ENCODE measurements around the gene DDN. TPM values are rescaled to one million over a fixed set of nuclear protein-coding genes. Genes with fewer than 3 reads are reported as not detected.

Gene DDN
- total and polyA plus RNA-seq, 10 of the 15 experiments (the other 5 are each of a cell fraction or from before 2014, with no cell fraction given) = 0.10 to 13.4 (median 3.7) TPM

DNA sequence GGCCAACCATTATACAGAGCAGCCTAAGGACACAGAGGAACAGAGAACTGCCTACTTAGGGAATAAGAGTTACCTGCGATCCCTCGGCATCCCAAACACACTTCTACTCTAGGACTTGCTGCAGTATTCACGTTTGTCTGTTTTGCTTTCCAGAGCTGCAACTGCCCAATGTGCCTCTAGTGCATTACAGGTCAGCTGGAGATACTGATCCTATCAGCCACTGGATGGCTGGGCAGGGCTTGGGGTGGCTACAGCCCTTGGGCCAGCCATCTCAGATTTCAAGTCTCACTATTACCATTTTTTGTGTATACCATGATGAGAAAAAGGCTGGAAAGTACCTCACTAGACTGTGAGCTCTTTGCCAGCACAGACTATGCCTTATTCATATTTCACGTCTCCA lies 46.5 kb downstream of the DDN start:
- in situ Hi-C loops (cut with MboI) = no loop called here
- ATAC-seq = no peak
- WGBS (ENCODE audit: insufficient coverage, insufficient replicate concordance, low lambda C conversion rate, missing lambda C conversion rate) = 99% methylated on average over 4 of the region's 4 CpGs
- POLR2A ChIA-PET = interaction anchor here (1.1 to 8.1 kb wide), 4 partner anchors 10 to 177 kb away, joined by 3 to 86 read pairs (median 4); partner anchors contain the start of gene WNT10B
- Histone ChIP-seq H3K27me3 (replicated peaks in 1 of 2; ENCODE audit: control insufficient read depth in 2 of 2, insufficient read depth in 2 of 2, low read length in 1 of 2) (no peaks in the 10 kb centered on the region), H3K4me2 (ENCODE audit: control insufficient read depth, insufficient read depth) (no peak overlapping the region), H3K4me1 (ENCODE audit: control insufficient read depth, insufficient read depth, low read length) (peaks cover 9% of the 10 kb centered on the region), H3K9ac (ENCODE audit: control insufficient read depth, insufficient read depth, low read length) (no peak overlapping the region), H3K27ac (ENCODE audit: control insufficient read depth, insufficient read depth) (no peak overlapping the region), H3K9me3 (replicated peaks; ENCODE audit: control insufficient read depth, insufficient read depth, low read length) (no peaks in the 10 kb centered on the region), H2AFZ (ENCODE audit: control insufficient read depth, low read depth, low read length) (no peak overlapping the region), H3K4me3 (no peak overlapping the region), H4K20me1 (ENCODE audit: control insufficient read depth, insufficient read depth) (no peaks in the 10 kb centered on the region), H3K79me2 (ENCODE audit: control insufficient read depth, insufficient read depth, low read length) (peaks cover 51% of the 10 kb centered on the region), H3K36me3 (ENCODE audit: control insufficient read depth in 2 of 2, insufficient read depth in 2 of 2, low read length in 1 of 2) (peaks cover 3 to 11% of the 10 kb centered on the region in 2 experiments)
- SMC1A ChIA-PET (ENCODE audit: uncharacterized antibody, unreplicated experiment) = interaction anchor here (0.9 to 1.6 kb wide), 8 partner anchors 8 to 49 kb away, joined by 3 to 6 read pairs (median 4); partner anchors contain the start of genes FKBP11 and WNT1
- BruUV-seq (replicated peaks) = no TSS peak
- intact Hi-C loops (cut with micrococcal nuclease; ENCODE audit: unreplicated experiment) = no loop called here
- RAD21 ChIA-PET (ENCODE audit: unreplicated experiment) = interaction anchor here (1.0 to 2.2 kb wide), 7 partner anchors 13 to 100 kb away, joined by 3 to 7 read pairs (median 5); partner anchors contain the start of genes DDX23, RND1 and WNT10B
- CTCF ChIA-PET = interaction anchor here (0.8 to 5.6 kb wide), 14 partner anchors 14 to 138 kb away, joined by 3 to 40 read pairs (median 4); partner anchors contain the start of genes WNT1 and WNT10B
- TF ChIP-seq BCLAF1 (IDR thresholded peaks at IDR 0.05) (no peak), SRF (IDR thresholded peaks at IDR 0.05; ENCODE audit: low read depth in 2 of 2, low read length in 2 of 2) (no peak), ESRRA (IDR thresholded peaks at IDR 0.05; ENCODE audit: low read length) (no peak), RBBP5 (conservative IDR thresholded peaks at IDR 0.05) (no peak), NR2F1 (conservative IDR thresholded peaks at IDR 0.05) (no peak), YY1 (IDR thresholded peaks at IDR 0.05; ENCODE audit: low read depth, low read length) (no peak), WRNIP1 (IDR thresholded peaks at IDR 0.05; ENCODE audit: borderline replicate concordance, low read depth, low read length) (no peak), BMI1 (IDR thresholded peaks at IDR 0.05; ENCODE audit: borderline replicate concordance) (no peak), IRF5 (IDR thresholded peaks at IDR 0.05; ENCODE audit: borderline replicate concordance) (no peak)
- TF ChIP-seq, protein P1, sequence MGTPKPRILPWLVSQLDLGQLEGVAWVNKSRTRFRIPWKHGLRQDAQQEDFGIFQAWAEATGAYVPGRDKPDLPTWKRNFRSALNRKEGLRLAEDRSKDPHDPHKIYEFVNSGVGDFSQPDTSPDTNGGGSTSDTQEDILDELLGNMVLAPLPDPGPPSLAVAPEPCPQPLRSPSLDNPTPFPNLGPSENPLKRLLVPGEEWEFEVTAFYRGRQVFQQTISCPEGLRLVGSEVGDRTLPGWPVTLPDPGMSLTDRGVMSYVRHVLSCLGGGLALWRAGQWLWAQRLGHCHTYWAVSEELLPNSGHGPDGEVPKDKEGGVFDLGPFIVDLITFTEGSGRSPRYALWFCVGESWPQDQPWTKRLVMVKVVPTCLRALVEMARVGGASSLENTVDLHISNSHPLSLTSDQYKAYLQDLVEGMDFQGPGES (IDR thresholded peaks at IDR 0.05) = no peak
- TF ChIP-seq, protein P2, sequence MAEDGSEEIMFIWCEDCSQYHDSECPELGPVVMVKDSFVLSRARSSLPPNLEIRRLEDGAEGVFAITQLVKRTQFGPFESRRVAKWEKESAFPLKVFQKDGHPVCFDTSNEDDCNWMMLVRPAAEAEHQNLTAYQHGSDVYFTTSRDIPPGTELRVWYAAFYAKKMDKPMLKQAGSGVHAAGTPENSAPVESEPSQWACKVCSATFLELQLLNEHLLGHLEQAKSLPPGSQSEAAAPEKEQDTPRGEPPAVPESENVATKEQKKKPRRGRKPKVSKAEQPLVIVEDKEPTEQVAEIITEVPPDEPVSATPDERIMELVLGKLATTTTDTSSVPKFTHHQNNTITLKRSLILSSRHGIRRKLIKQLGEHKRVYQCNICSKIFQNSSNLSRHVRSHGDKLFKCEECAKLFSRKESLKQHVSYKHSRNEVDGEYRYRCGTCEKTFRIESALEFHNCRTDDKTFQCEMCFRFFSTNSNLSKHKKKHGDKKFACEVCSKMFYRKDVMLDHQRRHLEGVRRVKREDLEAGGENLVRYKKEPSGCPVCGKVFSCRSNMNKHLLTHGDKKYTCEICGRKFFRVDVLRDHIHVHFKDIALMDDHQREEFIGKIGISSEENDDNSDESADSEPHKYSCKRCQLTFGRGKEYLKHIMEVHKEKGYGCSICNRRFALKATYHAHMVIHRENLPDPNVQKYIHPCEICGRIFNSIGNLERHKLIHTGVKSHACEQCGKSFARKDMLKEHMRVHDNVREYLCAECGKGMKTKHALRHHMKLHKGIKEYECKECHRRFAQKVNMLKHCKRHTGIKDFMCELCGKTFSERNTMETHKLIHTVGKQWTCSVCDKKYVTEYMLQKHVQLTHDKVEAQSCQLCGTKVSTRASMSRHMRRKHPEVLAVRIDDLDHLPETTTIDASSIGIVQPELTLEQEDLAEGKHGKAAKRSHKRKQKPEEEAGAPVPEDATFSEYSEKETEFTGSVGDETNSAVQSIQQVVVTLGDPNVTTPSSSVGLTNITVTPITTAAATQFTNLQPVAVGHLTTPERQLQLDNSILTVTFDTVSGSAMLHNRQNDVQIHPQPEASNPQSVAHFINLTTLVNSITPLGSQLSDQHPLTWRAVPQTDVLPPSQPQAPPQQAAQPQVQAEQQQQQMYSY (CRISPR knock-in tag; IDR thresholded peaks at IDR 0.05) = no peak
- no peak for DNase-seq (ENCODE audit: low read depth, low spot score)
- FAIRE-seq = no peak

All from GM12878 (cell line).